T-helper 2 cell treated with Interferon-gamma antibody and Interleukin-4, amounts not matched to agents 5 μg/mL and 100 μg/mL, for 36 hours (primary cell): ENCODE measurements around the gene DOK6.
A peak's percentile ranks its signal among the peaks of the same experiment; 100 is the strongest.

Experiments used
- DNase-seq: peaks from one replicate; pipeline ENCODE4 v3.0.0; 2021; ENCODE audit warnings: low spot score
- H3K27ac Mint-ChIP-seq: one replicate; pipeline ENCODE4 v1.8.0; 2021; ENCODE audit warnings: mild to moderate bottlenecking, mixed read lengths
- H3K27me3 Mint-ChIP-seq: one replicate; pipeline ENCODE4 v1.8.0; 2021; ENCODE audit warnings: low read depth, mixed read lengths
- H3K36me3 Mint-ChIP-seq: one replicate; pipeline ENCODE4 v1.8.0; 2021; ENCODE audit warnings: low read depth, mixed read lengths
- H3K4me1 Mint-ChIP-seq: one replicate; pipeline ENCODE4 v1.8.0; 2021; ENCODE audit warnings: low read depth, mixed read lengths
- H3K4me3 Mint-ChIP-seq: one replicate; pipeline ENCODE4 v1.8.0; 2022; ENCODE audit warnings: mild to moderate bottlenecking, moderate library complexity, mixed read lengths
- H3K9me3 Mint-ChIP-seq: one replicate; pipeline ENCODE4 v1.8.0; 2021; ENCODE audit warnings: mixed read lengths

Gene DOK6

DNA sequence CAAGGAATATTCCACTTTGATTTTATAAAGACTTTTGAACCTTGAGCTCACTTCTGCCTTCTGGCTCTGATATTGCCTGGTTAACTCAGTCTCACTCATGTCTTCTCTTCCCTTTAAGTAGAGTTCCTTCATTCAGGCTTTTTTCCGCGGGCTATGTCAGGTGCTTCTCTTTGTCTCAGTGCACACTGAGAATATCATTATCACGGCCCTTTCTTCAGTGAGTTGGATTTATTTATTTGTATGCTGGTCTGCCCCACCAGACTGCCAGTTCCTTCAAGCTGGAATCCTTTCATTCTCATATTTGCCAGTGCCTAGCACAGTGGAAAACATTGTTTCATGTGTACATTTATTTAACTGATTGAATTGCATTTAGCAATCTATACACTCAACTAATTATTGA lies 136.5 kb downstream of the DOK6 start:
- Mint-ChIP-seq H3K36me3 (no peaks in the 10 kb centered on the region), H3K4me3 (no peak overlapping the region), H3K4me1 (no peaks in the 10 kb centered on the region), H3K9me3 (no peaks in the 10 kb centered on the region), H3K27me3 (no peaks in the 10 kb centered on the region), H3K27ac (no peak overlapping the region)
- DNase-seq: no peak

DNA sequence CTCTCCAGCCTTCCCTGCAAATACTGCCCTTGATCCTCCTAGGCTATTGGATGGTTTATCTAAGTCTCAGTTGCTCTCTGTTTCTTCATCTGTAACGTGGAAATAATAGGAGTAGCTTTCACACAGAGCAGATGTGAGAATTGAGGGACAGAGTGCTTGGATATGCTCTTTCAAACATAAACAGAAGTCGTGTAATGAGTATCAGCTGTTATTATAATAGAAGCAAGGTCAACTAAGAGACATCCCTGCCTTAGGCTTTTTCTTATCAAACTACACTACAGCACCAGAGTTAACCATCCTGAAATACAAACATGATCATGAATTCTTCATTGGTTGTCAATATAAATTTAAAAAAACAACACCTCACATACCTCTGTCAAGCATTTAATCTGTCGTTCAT lies 138.2 kb downstream of the DOK6 start:
- Mint-ChIP-seq H3K4me1 (no peaks in the 10 kb centered on the region), H3K27me3 (no peaks in the 10 kb centered on the region), H3K27ac (no peak overlapping the region), H3K36me3 (no peaks in the 10 kb centered on the region), H3K4me3 (no peak overlapping the region), H3K9me3 (no peaks in the 10 kb centered on the region)
- no peak for DNase-seq

DNA sequence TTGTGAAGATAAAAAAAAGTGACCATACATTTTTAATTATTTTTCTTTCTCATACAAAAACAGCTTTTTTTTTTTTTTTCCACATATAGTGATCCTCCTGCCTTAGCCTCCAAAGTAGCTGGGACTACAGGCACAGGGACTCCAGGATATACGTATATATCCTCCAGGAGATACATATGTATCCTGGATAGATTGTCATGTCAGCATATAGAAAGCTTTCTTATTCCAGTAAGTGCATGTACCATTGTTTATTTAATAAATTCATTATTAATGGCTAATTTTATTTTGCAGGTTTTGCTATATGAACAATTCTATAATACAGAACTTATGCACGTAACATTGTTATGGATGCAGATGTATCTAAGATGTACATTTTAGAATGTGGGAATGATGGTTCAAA lies 138.7 kb downstream of the DOK6 start:
- Mint-ChIP-seq H3K4me3 (no peak overlapping the region), H3K27me3 (no peaks in the 10 kb centered on the region), H3K27ac (no peak overlapping the region), H3K9me3 (no peaks in the 10 kb centered on the region), H3K36me3 (no peaks in the 10 kb centered on the region), H3K4me1 (no peaks in the 10 kb centered on the region)
- DNase-seq: no peak

DNA sequence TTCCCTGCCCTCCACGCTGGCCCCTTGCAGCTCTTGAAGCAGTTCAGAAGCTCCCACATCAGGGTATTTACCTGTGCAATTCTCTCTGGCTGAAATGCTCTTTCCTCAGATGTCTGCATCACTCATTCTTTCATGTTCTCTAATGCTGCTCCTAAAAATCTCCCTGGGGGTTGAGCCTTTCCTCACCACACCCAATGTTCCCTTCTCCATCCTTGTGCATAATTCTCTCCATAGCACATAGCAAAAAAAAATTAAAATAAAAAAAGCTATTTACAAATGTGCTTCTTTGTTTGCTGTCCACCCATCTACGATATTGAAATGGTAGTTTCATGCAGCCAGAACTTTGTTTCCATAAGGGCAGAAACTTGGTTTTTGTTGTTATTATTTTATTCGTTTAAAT lies 155.5 kb downstream of the DOK6 start:
- Mint-ChIP-seq H3K27me3 (no peaks in the 10 kb centered on the region), H3K36me3 (no peaks in the 10 kb centered on the region), H3K9me3 (no peaks in the 10 kb centered on the region), H3K4me3 (no peak overlapping the region), H3K27ac (no peak overlapping the region), H3K4me1 (no peaks in the 10 kb centered on the region)
- no peak for DNase-seq

DNA sequence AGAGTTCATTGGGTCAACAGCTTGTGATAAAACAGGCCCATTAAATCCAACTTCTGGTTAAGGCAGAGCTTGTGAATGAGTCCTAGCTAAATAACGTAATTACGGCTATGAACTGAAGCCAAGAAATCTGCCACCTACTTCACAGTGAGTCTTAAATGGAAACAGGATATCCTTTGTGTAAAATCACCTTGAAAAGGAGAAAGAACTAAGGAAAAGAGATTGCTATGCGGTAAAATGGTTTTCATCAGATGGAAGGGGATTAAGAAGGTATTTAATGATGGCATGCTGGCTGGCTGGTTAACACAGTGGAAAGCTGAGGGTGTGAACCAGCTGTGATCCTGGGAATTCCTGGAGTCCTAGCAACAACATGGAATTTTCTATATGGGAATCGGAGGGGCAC lies 156.6 kb downstream of the DOK6 start:
- no peaks in the 10 kb centered on the region for H3K27me3 Mint-ChIP-seq
- no peaks in the 10 kb centered on the region for H3K9me3 Mint-ChIP-seq
- H3K4me1 Mint-ChIP-seq: no peaks in the 10 kb centered on the region
- no peak overlapping the region for H3K27ac Mint-ChIP-seq
- no peaks in the 10 kb centered on the region for H3K36me3 Mint-ChIP-seq
- no peak for DNase-seq
- no peak overlapping the region for H3K4me3 Mint-ChIP-seq

DNA sequence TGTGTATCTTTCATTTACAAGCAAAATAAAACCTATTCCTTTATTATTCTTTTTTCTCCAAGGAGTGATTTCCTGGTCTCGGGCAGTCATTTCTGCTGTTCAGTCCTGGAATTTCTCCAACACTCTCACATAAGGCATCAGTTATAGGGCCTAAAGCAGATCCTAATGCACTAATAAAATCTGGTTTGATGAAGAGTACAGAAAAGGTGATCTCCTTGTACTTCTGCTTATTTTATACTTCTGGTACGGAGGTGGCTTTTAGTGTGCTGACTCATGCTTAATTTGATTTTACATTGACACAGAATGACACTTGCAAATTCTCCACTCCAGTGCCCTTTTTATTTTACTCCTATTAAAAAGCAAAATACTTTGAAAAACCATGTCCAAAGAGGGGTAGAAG lies 157.4 kb downstream of the DOK6 start:
- H3K4me1 Mint-ChIP-seq: no peaks in the 10 kb centered on the region
- no peak overlapping the region for H3K27ac Mint-ChIP-seq

DNA sequence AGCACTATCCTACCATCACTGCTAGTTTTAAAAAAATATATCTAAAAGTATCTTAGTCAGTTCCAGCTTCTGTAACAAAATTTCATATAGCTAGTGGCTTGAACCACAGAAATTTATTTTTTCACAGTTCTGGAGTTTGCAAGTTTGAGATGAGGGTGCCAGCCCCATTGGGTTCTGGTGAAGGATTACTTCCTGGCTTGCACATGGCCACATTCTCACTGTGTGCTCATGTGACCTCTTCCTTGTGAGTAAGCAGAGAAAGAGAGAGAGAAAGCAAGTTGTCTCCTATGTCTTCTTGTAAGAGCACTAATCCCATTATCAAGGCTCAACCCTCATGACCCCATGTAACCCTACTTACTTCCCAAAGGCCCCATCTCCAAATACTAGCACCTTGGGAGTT lies 158.9 kb downstream of the DOK6 start:
- H3K9me3 Mint-ChIP-seq: no peaks in the 10 kb centered on the region
- no peak for DNase-seq
- H3K36me3 Mint-ChIP-seq: no peaks in the 10 kb centered on the region
- H3K27ac Mint-ChIP-seq: no peak overlapping the region
- no peak overlapping the region for H3K4me3 Mint-ChIP-seq
- H3K4me1 Mint-ChIP-seq: no peaks in the 10 kb centered on the region
- H3K27me3 Mint-ChIP-seq: no peaks in the 10 kb centered on the region

More for the DNA sequence above, 157.4 kb downstream of the DOK6 start:
- H3K36me3 Mint-ChIP-seq: no peaks in the 10 kb centered on the region
- H3K27me3 Mint-ChIP-seq: no peaks in the 10 kb centered on the region
- no peak for DNase-seq
- H3K9me3 Mint-ChIP-seq: no peaks in the 10 kb centered on the region
- H3K4me3 Mint-ChIP-seq: no peak overlapping the region

DNA sequence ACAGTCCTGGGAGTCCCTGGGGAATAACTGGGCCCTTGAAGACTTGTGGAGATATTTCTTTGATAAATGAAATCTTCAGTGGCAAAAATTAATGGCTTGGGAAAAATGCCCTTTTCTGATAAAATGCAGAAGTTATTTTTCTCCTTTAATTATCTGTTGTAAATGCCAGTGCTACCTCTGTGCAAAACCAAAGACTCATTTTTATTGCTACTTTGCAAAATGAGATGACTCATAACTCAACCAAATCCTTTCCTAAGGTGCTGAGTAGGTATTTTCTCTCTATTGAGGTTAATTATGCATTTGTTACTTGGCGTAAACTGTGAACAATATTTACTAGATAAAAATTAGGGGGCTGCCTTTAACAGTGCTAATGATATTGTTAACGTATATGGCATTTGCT lies 163.9 kb downstream of the DOK6 start:
- H3K9me3 Mint-ChIP-seq: peaks cover 8% of the 10 kb centered on the region
- no peaks in the 10 kb centered on the region for H3K27me3 Mint-ChIP-seq
- H3K27ac Mint-ChIP-seq: no peak overlapping the region
- H3K36me3 Mint-ChIP-seq: no peaks in the 10 kb centered on the region
- DNase-seq: no peak
- H3K4me3 Mint-ChIP-seq: no peak overlapping the region
- H3K4me1 Mint-ChIP-seq: no peaks in the 10 kb centered on the region

DNA sequence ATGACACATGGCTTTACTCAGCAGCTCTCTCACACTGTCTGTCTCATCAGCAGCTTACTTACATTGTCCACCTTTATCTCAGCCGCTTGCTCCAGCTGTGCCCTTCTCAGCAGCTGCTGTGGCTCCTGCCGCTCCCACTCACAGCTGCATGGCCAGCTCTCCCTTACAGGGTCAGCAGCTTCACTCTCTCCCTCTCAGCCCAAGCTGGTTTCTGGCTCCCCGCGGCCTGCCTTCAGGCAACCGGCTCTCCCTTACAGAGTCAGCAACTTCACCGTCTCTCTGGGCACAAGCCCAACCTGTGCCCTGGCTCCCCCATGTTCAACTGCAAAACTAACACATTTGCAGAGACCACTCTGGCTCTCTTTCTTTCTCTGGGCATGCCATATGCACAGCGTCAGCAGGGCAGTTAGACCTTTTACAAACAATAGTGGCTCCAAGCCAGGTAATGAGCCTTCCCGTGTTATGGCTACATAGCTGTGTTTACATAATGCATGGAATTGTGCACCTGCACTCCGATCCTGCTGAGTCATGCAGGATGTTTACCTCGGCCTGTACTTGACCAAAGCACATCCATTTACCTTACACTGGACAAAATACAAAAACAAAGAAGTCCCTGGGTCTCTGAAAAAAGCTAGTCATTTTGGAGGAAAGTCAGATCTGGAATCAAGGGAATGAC lies 167.3 kb downstream of the DOK6 start:
- no peak for DNase-seq
- no peaks in the 10 kb centered on the region for H3K27me3 Mint-ChIP-seq
- no peak overlapping the region for H3K27ac Mint-ChIP-seq
- no peaks in the 10 kb centered on the region for H3K36me3 Mint-ChIP-seq
- no peaks in the 10 kb centered on the region for H3K4me1 Mint-ChIP-seq
- peaks cover 8% of the 10 kb centered on the region for H3K9me3 Mint-ChIP-seq
- H3K4me3 Mint-ChIP-seq: no peak overlapping the region

DNA sequence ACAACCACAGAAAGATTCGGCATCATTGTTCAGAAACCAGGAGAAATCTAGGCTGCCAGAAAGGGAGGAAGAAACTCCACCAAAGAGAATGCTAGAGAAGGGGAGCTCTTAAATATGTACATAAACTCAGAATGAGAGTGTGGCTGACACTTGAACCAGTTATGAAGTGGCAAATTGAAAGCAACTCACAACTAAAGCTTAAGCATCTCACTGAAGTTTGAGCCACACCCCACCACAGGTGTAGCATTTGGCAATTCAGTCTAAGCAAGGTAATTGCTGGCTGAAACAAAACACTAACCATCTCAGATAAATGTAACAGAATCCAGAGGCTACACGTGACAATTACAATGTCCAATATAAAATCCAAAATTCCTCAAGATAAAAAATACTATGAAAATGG lies 168.4 kb downstream of the DOK6 start:
- no peak for DNase-seq
- Mint-ChIP-seq H3K4me1 (no peaks in the 10 kb centered on the region), H3K36me3 (no peaks in the 10 kb centered on the region), H3K4me3 (no peak overlapping the region), H3K27ac (no peak overlapping the region), H3K27me3 (no peaks in the 10 kb centered on the region), H3K9me3 (peaks cover 8% of the 10 kb centered on the region)

DNA sequence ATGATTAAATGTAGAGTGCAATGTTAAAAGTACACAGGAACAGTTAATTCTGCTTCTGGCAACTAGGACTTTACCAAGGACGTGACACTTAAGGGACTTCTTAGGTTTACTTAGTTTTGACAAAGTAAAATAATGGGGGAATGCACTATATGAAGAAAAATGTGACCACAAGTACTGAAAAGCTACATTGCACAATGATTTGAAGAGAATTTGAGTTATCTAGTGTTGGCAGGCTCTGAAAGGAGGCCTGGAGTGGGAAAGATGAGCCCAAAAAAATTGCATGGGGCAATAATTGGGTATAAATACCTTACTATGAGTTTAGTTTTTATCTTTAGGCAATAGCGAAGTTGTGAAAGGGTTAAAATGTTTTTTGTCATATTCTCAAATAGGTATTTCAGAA lies 173.7 kb downstream of the DOK6 start:
- H3K36me3 Mint-ChIP-seq: no peaks in the 10 kb centered on the region
- no peaks in the 10 kb centered on the region for H3K4me1 Mint-ChIP-seq
- DNase-seq: no peak
- H3K9me3 Mint-ChIP-seq: no peaks in the 10 kb centered on the region
- no peak overlapping the region for H3K4me3 Mint-ChIP-seq
- H3K27ac Mint-ChIP-seq: no peak overlapping the region
- no peaks in the 10 kb centered on the region for H3K27me3 Mint-ChIP-seq

DNA sequence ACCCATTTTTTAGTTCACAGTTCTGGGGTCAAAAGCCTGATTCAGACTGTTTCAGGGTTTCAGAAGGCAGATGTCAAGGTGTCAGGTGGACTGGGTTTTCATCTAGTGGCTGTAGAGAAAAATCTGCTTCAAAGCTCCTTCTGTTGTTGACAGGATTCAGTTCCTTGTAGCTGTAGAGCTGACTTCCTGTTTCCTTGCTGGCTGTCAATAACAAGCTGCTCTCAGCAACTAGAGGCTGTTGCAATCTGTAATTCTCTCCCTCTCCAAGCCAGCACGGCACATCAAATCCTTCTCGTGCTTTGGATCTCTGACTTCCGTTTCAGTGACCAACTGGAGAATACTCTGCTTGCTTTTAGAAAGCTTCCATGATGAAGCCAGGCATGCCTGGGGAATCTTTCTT lies 179.4 kb downstream of the DOK6 start:
- H3K36me3 Mint-ChIP-seq: no peaks in the 10 kb centered on the region
- no peaks in the 10 kb centered on the region for H3K27me3 Mint-ChIP-seq
- no peak for DNase-seq
- H3K9me3 Mint-ChIP-seq: no peaks in the 10 kb centered on the region
- peaks cover 6% of the 10 kb centered on the region for H3K4me1 Mint-ChIP-seq
- no peak overlapping the region for H3K27ac Mint-ChIP-seq
- peak overlapping the region; percentile 9 for H3K4me3 Mint-ChIP-seq

DNA sequence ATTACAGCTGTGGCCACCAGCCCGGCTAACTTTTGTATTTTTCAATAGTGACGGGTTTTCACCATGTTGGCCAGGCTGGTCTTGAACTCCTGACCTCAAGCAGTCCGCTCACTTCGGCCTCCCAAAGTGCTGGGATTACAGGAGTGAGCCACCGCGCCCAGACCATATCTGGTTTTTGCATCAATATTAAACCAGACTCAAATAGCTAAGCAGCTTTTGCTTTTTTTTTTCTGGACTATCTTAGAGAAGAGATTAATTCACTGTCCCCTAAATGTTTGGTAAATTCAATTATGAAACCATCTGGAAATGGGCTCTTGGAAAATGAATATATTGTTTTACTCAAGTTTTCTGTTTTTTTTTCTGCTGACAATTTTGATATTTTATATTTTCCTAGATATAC lies 183.7 kb downstream of the DOK6 start:
- Mint-ChIP-seq H3K36me3 (no peaks in the 10 kb centered on the region), H3K4me3 (no peak overlapping the region)

DNA sequence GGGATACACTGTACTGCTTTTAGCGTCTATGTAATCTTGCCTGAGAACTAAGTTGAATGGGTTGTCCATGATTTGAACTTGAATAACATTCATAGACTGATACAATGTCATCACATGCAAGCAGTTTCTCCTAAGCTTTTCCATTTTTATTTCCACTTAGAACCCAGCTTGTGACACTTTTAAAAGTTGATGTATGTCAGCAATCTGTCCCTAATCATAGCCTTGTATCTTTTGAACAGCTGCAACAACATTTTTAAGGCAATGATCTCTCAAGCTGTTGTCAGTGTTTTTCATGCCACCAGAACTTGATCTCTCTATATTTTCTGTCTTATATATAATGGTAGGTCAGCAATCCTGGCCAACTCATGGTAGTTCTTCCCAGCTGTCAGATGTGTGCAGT lies 185.0 kb downstream of the DOK6 start:
- DNase-seq: no peak
- H3K9me3 Mint-ChIP-seq: no peaks in the 10 kb centered on the region
- no peak overlapping the region for H3K4me3 Mint-ChIP-seq
- no peaks in the 10 kb centered on the region for H3K36me3 Mint-ChIP-seq
- H3K27ac Mint-ChIP-seq: no peak overlapping the region
- no peaks in the 10 kb centered on the region for H3K4me1 Mint-ChIP-seq
- no peaks in the 10 kb centered on the region for H3K27me3 Mint-ChIP-seq

More for the DNA sequence above, 183.7 kb downstream of the DOK6 start:
- H3K4me1 Mint-ChIP-seq: peaks cover 6% of the 10 kb centered on the region
- no peak overlapping the region for H3K27ac Mint-ChIP-seq
- no peak for DNase-seq
- no peaks in the 10 kb centered on the region for H3K27me3 Mint-ChIP-seq
- H3K9me3 Mint-ChIP-seq: no peaks in the 10 kb centered on the region

DNA sequence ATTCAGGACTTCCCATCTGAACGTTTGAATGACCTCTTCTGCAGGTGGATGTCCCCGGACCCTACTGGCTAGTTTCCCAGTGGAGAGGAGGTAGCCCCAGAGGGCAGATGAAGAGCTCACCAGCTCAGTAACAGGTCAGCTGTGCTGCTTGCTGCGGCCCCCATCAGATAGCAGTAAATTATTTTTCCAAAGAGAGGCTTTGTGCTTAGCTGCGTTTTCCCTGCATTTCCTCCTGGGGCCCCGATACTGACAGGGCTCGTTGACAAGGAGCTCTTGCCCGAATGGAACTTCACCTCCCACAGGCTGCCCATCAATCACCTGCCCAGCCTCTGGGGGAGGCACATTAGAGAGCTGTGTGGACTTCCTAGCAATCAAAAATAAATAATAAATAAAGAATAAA lies 185.8 kb downstream of the DOK6 start:
- H3K4me3 Mint-ChIP-seq: no peak overlapping the region

More for the DNA sequence above, 185.8 kb downstream of the DOK6 start:
- Mint-ChIP-seq H3K27me3 (no peaks in the 10 kb centered on the region), H3K9me3 (no peaks in the 10 kb centered on the region), H3K27ac (no peak overlapping the region), H3K36me3 (no peaks in the 10 kb centered on the region), H3K4me1 (no peaks in the 10 kb centered on the region)
- DNase-seq: no peak
